Liver (tissue), 9 donors: ENCODE measurements around the gene NCOA3. TPM values are rescaled to one million over a fixed set of nuclear protein-coding genes. Genes with fewer than 3 reads are reported as not detected.

Source experiments
- DNase-seq: peaks from one replicate; pipeline ENCODE4 v3.0.0-alpha.2; 2017; ENCODE audit warnings: low spot score
- H3K27ac ChIP-seq, 2 donors: one replicate each; pipeline ENCODE4 v1.7.0; 2013; ENCODE audit warnings: inconsistent platforms in 2 of 2, low read length in 2 of 2, control low read depth in 1 of 2, low read depth in 1 of 2, mild to moderate bottlenecking in 1 of 2
- H3K27me3 ChIP-seq, 4 donors: one replicate each; pipeline versions ENCODE4 v1.6.1 to v1.7.0; 2013; ENCODE audit warnings: low read length in 3 of 4, inconsistent platforms in 1 of 4, mild to moderate bottlenecking in 1 of 4, moderate library complexity in 1 of 4; ENCODE audit not compliant: control insufficient read depth in 4 of 4, insufficient read depth in 4 of 4
- H3K36me3 ChIP-seq, 4 donors: one replicate each; pipeline versions ENCODE4 v1.6.1 to v1.7.0; 2013; ENCODE audit warnings: low read length in 3 of 4, mild to moderate bottlenecking in 3 of 4, low read depth in 1 of 4, moderate library complexity in 1 of 4; ENCODE audit not compliant: control insufficient read depth in 4 of 4, insufficient read depth in 3 of 4
- H3K4me1 ChIP-seq, 4 donors: one replicate each; pipeline versions ENCODE4 v1.6.1 to v1.7.0; 2013; ENCODE audit warnings: low read length in 3 of 4, mild to moderate bottlenecking in 3 of 4, moderate library complexity in 1 of 4; ENCODE audit not compliant: control insufficient read depth in 4 of 4, insufficient read depth in 4 of 4
- H3K4me3 ChIP-seq, 3 donors: one replicate each; pipeline versions ENCODE4 v1.6.1 to v1.7.0; 2013; ENCODE audit warnings: low read length in 3 of 3, control low read depth in 1 of 3, low read depth in 1 of 3, mild to moderate bottlenecking in 1 of 3
- H3K9ac ChIP-seq, 2 donors: one replicate each; pipeline ENCODE4 v1.7.0; 2013; ENCODE audit warnings: low read length in 2 of 2, mild to moderate bottlenecking in 2 of 2, moderate library complexity in 2 of 2, control low read depth in 1 of 2, low read depth in 1 of 2
- H3K9me3 ChIP-seq, 4 donors: one replicate each; pipeline versions ENCODE4 v1.6.1 to v1.7.0; 2013; ENCODE audit warnings: low read length in 3 of 4; ENCODE audit not compliant: control insufficient read depth in 4 of 4
- CTCF ChIP-seq: fragments of 150-350 bp; IDR thresholded peaks from 2 replicates; pipeline ENCODE4 v1.5.1; 2017; ENCODE audit warnings: improper control_type of control experiment, low read depth, low read length; ENCODE audit not compliant: missing input control
- EGR1 ChIP-seq, 2 donors: IDR thresholded peaks; 2 replicates each; pipeline ENCODE4 v1.6.1; 2016 to 2018; ENCODE audit warnings: antibody characterized with exemption in 2 of 2, low read depth in 2 of 2
- HNF4A ChIP-seq, 2 donors: conservative IDR thresholded peaks; 2 replicates each; pipeline ENCODE4 v1.6.1; 2016; ENCODE audit warnings: antibody characterized with exemption in 2 of 2, mild to moderate bottlenecking in 2 of 2
- HNF4G ChIP-seq: IDR thresholded peaks from 2 replicates; pipeline ENCODE4 v1.6.1; 2016; ENCODE audit warnings: antibody characterized with exemption
- JUND ChIP-seq, 2 donors: IDR thresholded peaks; 2 replicates each; pipeline ENCODE4 v1.6.1; 2016; ENCODE audit warnings: antibody characterized with exemption in 2 of 2
- MAX ChIP-seq: IDR thresholded peaks from 2 replicates; pipeline ENCODE4 v1.6.1; 2016; ENCODE audit warnings: antibody characterized with exemption
- RAD21 ChIP-seq, 2 donors: IDR thresholded peaks; 2 replicates each; pipeline ENCODE4 v1.6.1; 2016; ENCODE audit warnings: antibody characterized with exemption in 2 of 2, mild to moderate bottlenecking in 2 of 2
- REST ChIP-seq: IDR thresholded peaks from 2 replicates; pipeline ENCODE4 v1.6.1; 2016; ENCODE audit warnings: antibody characterized with exemption, mild to moderate bottlenecking
- RXRA ChIP-seq, 2 donors: IDR thresholded peaks; 2 replicates each; pipeline ENCODE4 v1.6.1; 2017 to 2018; ENCODE audit warnings: antibody characterized with exemption in 2 of 2, mild to moderate bottlenecking in 1 of 2
- SP1 ChIP-seq: IDR thresholded peaks from 2 replicates; pipeline ENCODE4 v1.6.1; 2018; ENCODE audit warnings: antibody characterized with exemption, mild to moderate bottlenecking
- TAF1 ChIP-seq: conservative IDR thresholded peaks from 2 replicates; pipeline ENCODE4 v1.6.1; 2016; ENCODE audit warnings: antibody characterized with exemption, mild to moderate bottlenecking
- YY1 ChIP-seq: IDR thresholded peaks from 2 replicates; pipeline ENCODE4 v1.6.1; 2016; ENCODE audit warnings: antibody characterized with exemption, mild to moderate bottlenecking
- WGBS: extraction: QIAGEN DNeasy Blood & Tissue Kit; methylation state at CpG from one replicate; pipeline ENCODE4 v1.1.7; 2013; 5-methylcytosine and 5-hydroxymethylcytosine counted together
- polyA plus RNA-seq, 2 donors: library from polyadenylated mRNA; stranded (reverse) in 1 of 2; unstranded in 1 of 2; fragments of 200-250 nt in 1 of 2; fragments of >200 nt in 1 of 2; fragmentation: Nextera tagmentation in 1 of 2; extraction: Ambion mirVana in 1 of 2; gene quantifications; one replicate each; pipeline versions ENCODE4 v1.2.1 to v1.2.3, GENCODE V29; 2013 to 2015
- total RNA-seq, 2 donors: library from RNA; depleted of rRNA; stranded (reverse); fragments of >200 nt; gene quantifications; one replicate each; pipeline ENCODE4 v1.2.3, GENCODE V29; 2014
- TF ChIP-seq, protein P1 (sequence below): IDR thresholded peaks from 2 replicates; pipeline ENCODE4 v1.6.1; 2016; ENCODE audit warnings: antibody characterized with exemption
- donor health status: healthy.
- donor health status: healthy.
- donor health status: healthy.
- donor health status: healthy.
- donor health status: healthy.

Gene NCOA3
- total and polyA plus RNA-seq, 4 donors = 3.8 to 18.2 (median 8.9) TPM

DNA sequence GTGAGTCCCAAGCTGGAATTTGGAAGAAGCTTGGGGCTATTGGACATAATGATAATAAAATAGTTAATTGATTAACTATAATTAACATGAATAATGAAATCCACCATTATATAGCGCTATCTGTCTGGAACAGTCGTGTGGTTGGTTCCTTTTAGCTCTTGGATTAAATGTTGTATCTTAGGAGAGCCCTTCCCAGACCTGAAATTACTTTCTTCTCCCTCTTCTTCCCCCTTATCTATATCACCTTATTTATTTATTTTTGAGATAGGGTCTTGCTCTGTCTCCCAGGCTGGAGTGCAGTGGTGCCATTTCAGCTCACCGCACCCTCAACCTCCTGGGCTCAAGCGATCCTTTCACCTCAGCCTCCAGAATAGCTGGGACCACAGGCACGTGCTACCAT lies 64.6 kb downstream of the NCOA3 start:
- Histone ChIP-seq H3K9ac (no peak overlapping the region), H3K27me3 (no peaks in the 10 kb centered on the region), H3K4me1 (peaks cover 3 to 12% (median 8%) of the 10 kb centered on the region in 4 donors), H3K9me3 (peaks cover 0 to under 1% (median 0%) of the 10 kb centered on the region in 4 donors), H3K36me3 (peaks cover 0 to 4% (median 0%) of the 10 kb centered on the region in 4 donors), H3K27ac (no peak overlapping the region), H3K4me3 (no peak overlapping the region)
- no peak for DNase-seq
- WGBS = 98% methylated on average over 5 of the region's 5 CpGs
- TF ChIP-seq HNF4G = no peak
- TF ChIP-seq YY1 = no peak
- no peak for TF ChIP-seq EGR1 (IDR thresholded peaks at IDR 0.05; ENCODE audit: low read depth in 2 of 2)
- TF ChIP-seq SP1 = no peak
- no peak for TF ChIP-seq RXRA (IDR thresholded peaks at IDR 0.05)
- no peak for TF ChIP-seq TAF1

DNA sequence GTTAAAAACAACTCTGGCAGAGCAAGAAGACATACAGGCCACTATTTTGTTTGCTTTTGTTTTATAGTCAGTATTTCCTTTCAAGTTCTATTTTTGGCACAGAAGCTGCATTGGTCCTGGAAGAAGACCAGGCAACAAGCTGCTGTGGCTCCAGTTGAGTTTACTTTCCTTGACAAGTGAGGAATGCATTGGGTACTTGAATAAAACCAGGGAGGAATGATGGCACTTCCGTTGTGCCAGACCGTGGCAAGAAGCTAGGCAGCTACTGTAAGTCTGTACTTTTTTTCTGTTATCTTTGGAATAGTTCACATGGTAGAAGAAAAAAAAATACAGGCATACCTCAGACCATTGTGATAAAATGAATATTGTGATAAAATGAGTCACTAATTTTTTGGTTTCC lies 66.3 kb downstream of the NCOA3 start:
- H3K27me3 ChIP-seq = no peaks in the 10 kb centered on the region
- H3K9ac ChIP-seq = no peak overlapping the region
- no peak for DNase-seq
- WGBS = 16% methylated on average over 2 of the region's 2 CpGs
- peaks cover 3 to 12% (median 8%) of the 10 kb centered on the region in 4 donors for H3K4me1 ChIP-seq
- H3K9me3 ChIP-seq = peaks cover 0 to 2% (median 0%) of the 10 kb centered on the region in 4 donors
- no peak overlapping the region for H3K4me3 ChIP-seq
- peak overlapping the region in 1 of 2 donors; percentile 28 for H3K27ac ChIP-seq
- peaks cover 0 to 4% (median 0%) of the 10 kb centered on the region in 4 donors for H3K36me3 ChIP-seq
- no peak for TF ChIP-seq REST
- no peak for TF ChIP-seq TAF1
- no peak for TF ChIP-seq HNF4A (conservative IDR thresholded peaks at IDR 0.05)
- TF ChIP-seq CTCF = no peak
- TF ChIP-seq, protein P1, sequence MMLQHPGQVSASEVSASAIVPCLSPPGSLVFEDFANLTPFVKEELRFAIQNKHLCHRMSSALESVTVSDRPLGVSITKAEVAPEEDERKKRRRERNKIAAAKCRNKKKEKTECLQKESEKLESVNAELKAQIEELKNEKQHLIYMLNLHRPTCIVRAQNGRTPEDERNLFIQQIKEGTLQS = no peak
- TF ChIP-seq RXRA (IDR thresholded peaks at IDR 0.05) = peak in 1 of 2 donors; percentile 17
- no peak for TF ChIP-seq RAD21 (IDR thresholded peaks at IDR 0.05)
- no peak for TF ChIP-seq MAX
- TF ChIP-seq HNF4G = no peak
- TF ChIP-seq JUND (IDR thresholded peaks at IDR 0.05) = peak; percentile 34 to 63
